ENCODE measurements around the gene STC2. TPM values are rescaled to one million over a fixed set of nuclear protein-coding genes. Genes with fewer than 3 reads are reported as not detected.

STC2 gene
- total RNA-seq, 1 experiment from 2014 or later, result 99.9 TPM

DNA sequence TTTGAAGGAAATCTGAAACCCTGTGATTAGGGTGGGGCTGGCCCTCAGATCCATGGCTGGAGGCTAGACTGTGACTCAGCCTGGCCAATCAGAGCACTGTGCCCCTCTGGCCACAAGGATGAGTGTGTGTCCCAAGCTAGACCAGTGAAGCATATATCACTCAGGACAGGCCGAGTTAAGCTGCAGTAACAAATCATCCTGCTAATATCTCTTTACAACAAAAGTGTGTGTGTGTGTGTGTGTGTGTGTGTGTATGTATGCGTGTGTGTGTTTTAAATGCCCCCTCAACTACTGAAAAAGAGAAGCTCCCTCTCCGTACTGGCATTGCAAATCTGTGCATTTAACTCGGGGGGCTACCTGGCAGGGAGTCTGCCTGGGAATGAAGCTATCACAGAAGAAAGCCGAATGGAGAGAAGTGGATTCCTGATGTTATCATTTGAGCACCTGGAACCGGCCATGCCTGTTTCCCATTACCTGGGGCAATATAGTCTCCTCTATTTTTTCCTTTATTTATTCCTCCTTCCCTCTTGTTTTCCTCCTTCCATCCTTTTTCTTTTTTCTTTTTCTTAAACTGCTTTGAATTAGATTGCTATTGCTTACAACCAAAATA, 25.6 kb downstream of the STC2 start:
- ChIA-PET CTCF (interaction anchor here (0.5 to 1.0 kb wide), 4 partner anchors 8 to 596 kb away, joined by 3 to 4 read pairs (median 3); no protein-coding TSS in a partner anchor), POLR2A (ENCODE audit: unreplicated experiment) (interaction anchor here (1.1 kb wide), 1 partner anchor 25 kb away, joined by 3 read pairs; the partner anchor contains the start of gene STC2)
- H3K9me2 ChIP-seq (replicated peaks; ENCODE audit: low read length), result no peaks in the 10 kb centered on the region
- H3K27me3 ChIP-seq (ENCODE audit: low read length), result no peaks in the 10 kb centered on the region
- peak; percentile 99 for ATAC-seq
- DNase-seq, result peak; percentile 96
- no TSS peak for BruUV-seq (replicated peaks)
- no peaks in the 10 kb centered on the region for H4K20me1 ChIP-seq (ENCODE audit: low read length)
- no peaks in the 10 kb centered on the region for H3K79me2 ChIP-seq (ENCODE audit: low read length)
- intact Hi-C loops (cut with micrococcal nuclease), result no loop called here
- H3K9ac ChIP-seq (ENCODE audit: low read length), result 0 out of 2 replicates have a peak overlapping the region, but pooled peaks have one; percentile 1
- peak overlapping the region; percentile 25; the same call in 1 of the 2 replicates for H3K4me3 ChIP-seq (ENCODE audit: low read length)
- peaks cover 37% of the 10 kb centered on the region for H3K4me1 ChIP-seq (ENCODE audit: insufficient read depth, low read length)
- H3K4me2 ChIP-seq (ENCODE audit: low read length), result peak overlapping the region; percentile 73
- no peaks in the 10 kb centered on the region for H3F3A ChIP-seq (ENCODE audit: low read length, unreplicated experiment)
- no peaks in the 10 kb centered on the region for H3K36me3 ChIP-seq (ENCODE audit: low read depth, low read length)
- no peaks in the 10 kb centered on the region for H3K9me3 ChIP-seq (ENCODE audit: low read length)
- TF ChIP-seq EZH2 (IDR thresholded peaks at IDR 0.05; ENCODE audit: low read length, unreplicated experiment) (no peak), EZH2phosphoT487 (IDR thresholded peaks at IDR 0.05; ENCODE audit: borderline replicate concordance, low read length) (no peak)
- TF ChIP-seq, protein P1, sequence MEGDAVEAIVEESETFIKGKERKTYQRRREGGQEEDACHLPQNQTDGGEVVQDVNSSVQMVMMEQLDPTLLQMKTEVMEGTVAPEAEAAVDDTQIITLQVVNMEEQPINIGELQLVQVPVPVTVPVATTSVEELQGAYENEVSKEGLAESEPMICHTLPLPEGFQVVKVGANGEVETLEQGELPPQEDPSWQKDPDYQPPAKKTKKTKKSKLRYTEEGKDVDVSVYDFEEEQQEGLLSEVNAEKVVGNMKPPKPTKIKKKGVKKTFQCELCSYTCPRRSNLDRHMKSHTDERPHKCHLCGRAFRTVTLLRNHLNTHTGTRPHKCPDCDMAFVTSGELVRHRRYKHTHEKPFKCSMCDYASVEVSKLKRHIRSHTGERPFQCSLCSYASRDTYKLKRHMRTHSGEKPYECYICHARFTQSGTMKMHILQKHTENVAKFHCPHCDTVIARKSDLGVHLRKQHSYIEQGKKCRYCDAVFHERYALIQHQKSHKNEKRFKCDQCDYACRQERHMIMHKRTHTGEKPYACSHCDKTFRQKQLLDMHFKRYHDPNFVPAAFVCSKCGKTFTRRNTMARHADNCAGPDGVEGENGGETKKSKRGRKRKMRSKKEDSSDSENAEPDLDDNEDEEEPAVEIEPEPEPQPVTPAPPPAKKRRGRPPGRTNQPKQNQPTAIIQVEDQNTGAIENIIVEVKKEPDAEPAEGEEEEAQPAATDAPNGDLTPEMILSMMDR (conservative IDR thresholded peaks at IDR 0.05; ENCODE audit: low read depth, low read length), result no peak
- H2AFZ ChIP-seq (ENCODE audit: low read length), result peak overlapping the region; percentile 17; the same call in 1 of the 2 replicates
- H3K27ac ChIP-seq (ENCODE audit: low read length), result peak overlapping the region; percentile 71

DNA sequence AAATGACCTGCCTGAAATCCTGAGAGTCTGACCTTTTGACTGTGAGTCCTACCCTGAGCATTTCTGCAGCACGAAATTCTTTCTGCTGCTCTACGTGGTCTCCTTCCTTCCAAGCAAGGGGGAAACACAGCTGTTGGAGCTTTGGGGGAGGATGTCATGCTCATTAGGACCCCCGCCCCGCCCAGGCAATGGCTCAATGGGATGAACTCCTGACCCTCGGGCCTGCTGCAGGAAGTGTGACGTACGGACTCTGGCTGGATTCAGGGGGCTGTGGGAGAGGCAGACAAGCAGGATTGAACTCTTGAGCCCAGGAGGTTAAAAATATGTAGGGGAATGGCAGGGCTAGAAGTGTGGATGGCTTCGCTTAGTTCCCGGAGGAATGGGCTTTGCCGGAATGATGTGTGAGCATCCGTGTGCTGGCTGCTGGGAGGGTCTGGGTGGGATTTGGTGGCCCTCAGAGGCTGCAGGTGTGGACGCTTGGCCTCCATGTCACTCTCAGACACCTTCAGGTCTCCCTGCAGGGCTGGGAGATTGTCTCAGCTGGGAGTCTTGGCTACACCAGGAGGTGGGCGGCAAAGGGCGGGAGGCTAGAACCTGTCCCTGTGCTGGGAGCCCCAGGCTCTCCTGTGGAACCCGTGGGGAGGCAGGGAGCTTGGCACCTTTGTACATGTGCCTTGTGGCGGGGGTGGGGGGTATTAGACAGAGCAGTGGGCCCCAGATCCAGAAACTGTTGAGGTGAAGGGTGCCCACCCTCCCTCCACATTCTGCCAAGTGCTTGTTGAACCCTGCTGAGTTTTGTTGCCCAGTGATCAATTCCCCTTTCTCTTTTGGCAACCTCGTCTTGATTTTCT, 26.3 kb downstream of the STC2 start:
- peak overlapping the region; percentile 25 for H3K4me3 ChIP-seq (ENCODE audit: low read length)
- peak overlapping the region; percentile 71 for H3K27ac ChIP-seq (ENCODE audit: low read length)
- ATAC-seq (peak; percentile 28), DNase-seq (no peak)
- peak overlapping the region; percentile 73 for H3K4me2 ChIP-seq (ENCODE audit: low read length)
- H3K4me1 ChIP-seq (ENCODE audit: insufficient read depth, low read length), result peaks cover 37% of the 10 kb centered on the region
- ChIA-PET CTCF (interaction anchor here (0.8 to 1.0 kb wide), 3 partner anchors 8 to 314 kb away, joined by 3 to 4 read pairs (median 3); no protein-coding TSS in a partner anchor), POLR2A (ENCODE audit: unreplicated experiment) (no interaction called here)
- no peaks in the 10 kb centered on the region for H3K36me3 ChIP-seq (ENCODE audit: low read depth, low read length)
- H3K79me2 ChIP-seq (ENCODE audit: low read length), result no peaks in the 10 kb centered on the region
- peak overlapping the region; percentile 7; the same call in 1 of the 2 replicates for H3K9ac ChIP-seq (ENCODE audit: low read length)
- H2AFZ ChIP-seq (ENCODE audit: low read length), result peak overlapping the region; percentile 8
- intact Hi-C loops (cut with micrococcal nuclease), result no loop called here
- H4K20me1 ChIP-seq (ENCODE audit: low read length), result no peaks in the 10 kb centered on the region
- no peaks in the 10 kb centered on the region for H3K9me3 ChIP-seq (ENCODE audit: low read length)
- no peaks in the 10 kb centered on the region for H3K27me3 ChIP-seq (ENCODE audit: low read length)
- no TSS peak for BruUV-seq (replicated peaks)
- TF ChIP-seq, protein P1 (conservative IDR thresholded peaks at IDR 0.05; ENCODE audit: low read depth, low read length), result no peak
- no peak for TF ChIP-seq EZH2 (IDR thresholded peaks at IDR 0.05; ENCODE audit: low read length, unreplicated experiment)
- no peak for TF ChIP-seq EZH2phosphoT487 (IDR thresholded peaks at IDR 0.05; ENCODE audit: borderline replicate concordance, low read length)
- no peaks in the 10 kb centered on the region for H3F3A ChIP-seq (ENCODE audit: low read length, unreplicated experiment)
- no peaks in the 10 kb centered on the region for H3K9me2 ChIP-seq (replicated peaks; ENCODE audit: low read length)

All from PC-3 (cell line).